GM20000 (cell line): Measurements from ENCODE around the gene COL6A3.

Source experiments
- DNase-seq: peaks from one replicate; pipeline ENCODE4 v3.0.0; 2012; ENCODE audit warnings: low spot score
- CTCF ChIP-seq: IDR thresholded peaks from 2 replicates; pipeline ENCODE4 v1.5.1; 2012; ENCODE audit warnings: mild to moderate bottlenecking, control low read depth; ENCODE audit errors: extremely low read depth, missing control alignments

Gene COL6A3

GRCh38 chr2:237438080-237438940 lies 24.3 kb upstream of the COL6A3 start:
- no peak for TF ChIP-seq CTCF
- DNase-seq: no peak

GRCh38 chr2:237437566-237437965 lies 23.6 kb upstream of the COL6A3 start:
- TF ChIP-seq CTCF: no peak
- DNase-seq: no peak

- no peak for TF ChIP-seq CTCF
- no peak for DNase-seq
Measured at GRCh38 chr2:237435844-237436587, 22.1 kb upstream of the COL6A3 start.

GRCh38 chr2:237434866-237435311 lies 20.9 kb upstream of the COL6A3 start:
- peak; percentile 40 for DNase-seq
- TF ChIP-seq CTCF: no peak

GRCh38 chr2:237433920-237434676 lies 20.1 kb upstream of the COL6A3 start:
- no peak for TF ChIP-seq CTCF
- no peak for DNase-seq

- TF ChIP-seq CTCF: no peak
- no peak for DNase-seq
Measured at GRCh38 chr2:237432484-237433092, 18.6 kb upstream of the COL6A3 start.

- no peak for DNase-seq
- no peak for TF ChIP-seq CTCF
Measured at GRCh38 chr2:237431837-237432236, 17.9 kb upstream of the COL6A3 start.
